H1 (cell line): Measurements from ENCODE around the gene ATOH8. TPM values are rescaled to one million over a fixed set of nuclear protein-coding genes. Genes with fewer than 3 reads are reported as not detected.

Experiments
- CTCF ChIA-PET: fragments of 300-600 bp; sonication (Branson Sonifier 250); formaldehyde crosslinking; loops from one replicate; lab custom pipeline; 2021; ENCODE audit not compliant: partially characterized antibody; lab: Charles Lee
- POLR2A ChIA-PET: fragments of 300-600 bp; sonication (Branson Sonifier 250); formaldehyde crosslinking; loops from one replicate; lab custom pipeline; 2021; ENCODE audit warnings: inconsistent platforms; ENCODE audit not compliant: partially characterized antibody; lab: Charles Lee
- DNase-seq, 2 experiments: peaks; one replicate each; pipeline versions ENCODE4 v3.0.0 to v3.0.0-alpha.2; 2010 to 2022; ENCODE audit warnings: low spot score in 2 of 2, low read depth in 1 of 2, mixed read lengths in 1 of 2
- FAIRE-seq: peaks from 2 replicates; lab custom pipeline; 2011; peaks lifted over from hg19 to GRCh38; lab: Jason Lieb, UNC
- H2AFZ ChIP-seq: 2 replicates; pipeline ENCODE4 v1.8.1; 2012; ENCODE audit warnings: low read length, inconsistent platforms
- H2AK5ac ChIP-seq: 2 replicates; pipeline ENCODE4 v1.6.1; 2013; ENCODE audit warnings: low read depth, low read length
- H2BK120ac ChIP-seq: replicated peaks from 2 replicates; pipeline ENCODE3; 2013; ENCODE audit warnings: low read depth, low read length, inconsistent platforms
- H2BK12ac ChIP-seq: 2 replicates; pipeline ENCODE4 v1.6.1; 2013; ENCODE audit warnings: low read depth, low read length
- H2BK15ac ChIP-seq: 2 replicates; pipeline ENCODE4 v1.6.1; 2013; ENCODE audit warnings: low read length
- H2BK20ac ChIP-seq: 2 replicates; pipeline ENCODE4 v1.6.1; 2013; ENCODE audit warnings: low read length
- H2BK5ac ChIP-seq: 2 replicates; pipeline ENCODE4 v1.6.1; 2013; ENCODE audit warnings: low read depth, low read length
- H3K14ac ChIP-seq: 2 replicates; pipeline ENCODE4 v1.6.1; 2013; ENCODE audit warnings: inconsistent platforms; ENCODE audit not compliant: insufficient read length
- H3K18ac ChIP-seq: 2 replicates; pipeline ENCODE4 v1.6.1; 2013; ENCODE audit warnings: low read length; ENCODE audit errors: extremely low read depth
- H3K23ac ChIP-seq: 2 replicates; pipeline ENCODE4 v1.6.1; 2013; ENCODE audit warnings: inconsistent platforms; ENCODE audit not compliant: insufficient read length
- H3K23me2 ChIP-seq: 2 replicates; pipeline ENCODE4 v1.6.1; 2013; ENCODE audit warnings: low read depth, low read length
- H3K27ac ChIP-seq: 2 replicates; pipeline ENCODE4 v1.6.1; 2011; ENCODE audit warnings: low read depth, low read length, inconsistent platforms
- H3K27me3 ChIP-seq, 4 experiments: replicated peaks in 1 of 4; 1 replicate in 1 of 4; 2 replicates in 3 of 4; pipeline versions ENCODE4 v1.6.1 to v1.8.1; 2011 to 2013; ENCODE audit warnings: low read length in 3 of 4, mild to moderate bottlenecking in 3 of 4, inconsistent platforms in 2 of 4, mixed read lengths in 2 of 4, moderate library complexity in 1 of 4; ENCODE audit not compliant: control insufficient read depth in 3 of 4, insufficient read depth in 3 of 4; ENCODE audit errors: extremely low read depth in 1 of 4
- H3K36me3 ChIP-seq, 4 experiments: 2 replicates each; pipeline versions ENCODE4 v1.6.1 to v1.8.1; 2011 to 2013; ENCODE audit warnings: mild to moderate bottlenecking in 4 of 4, low read length in 3 of 4, moderate library complexity in 2 of 4, control low read depth in 1 of 4, inconsistent platforms in 1 of 4; ENCODE audit not compliant: insufficient read depth in 4 of 4, control insufficient read depth in 2 of 4
- H3K4ac ChIP-seq: replicated peaks from 2 replicates; pipeline ENCODE3; 2013; ENCODE audit warnings: low read length, low read depth, mixed read lengths, inconsistent platforms; ENCODE audit not compliant: insufficient read length
- H3K4me1 ChIP-seq, 4 experiments: replicated peaks in 1 of 4; 1 replicate in 1 of 4; 2 replicates in 3 of 4; pipeline versions ENCODE4 v1.6.1 to v1.8.1; 2011 to 2013; ENCODE audit warnings: low read length in 3 of 4, inconsistent platforms in 2 of 4, mixed read lengths in 1 of 4; ENCODE audit not compliant: insufficient read depth in 4 of 4, control insufficient read depth in 3 of 4
- H3K4me2 ChIP-seq, 2 experiments: 2 replicates each; pipeline versions ENCODE4 v1.6.1 to v1.8.1; 2011 to 2013; ENCODE audit warnings: low read depth in 2 of 2, low read length in 2 of 2, control low read depth in 1 of 2, inconsistent platforms in 1 of 2, mild to moderate bottlenecking in 1 of 2; ENCODE audit not compliant: insufficient read depth in 1 of 2
- H3K4me3 ChIP-seq, 4 experiments: fragments of 200-600, 300-600 bp in 1 of 4; sonication (generic), shearing (Covaris generic), sonication (Bioruptor Twin) in 1 of 4; 2 replicates each; pipeline versions ENCODE4 v1.5.1 to v1.8.1; 2011 to 2016; ENCODE audit warnings: low read length in 4 of 4, low read depth in 3 of 4, control low read depth in 2 of 4, inconsistent platforms in 2 of 4, mild to moderate bottlenecking in 2 of 4, mixed read lengths in 1 of 4, moderate library complexity in 1 of 4; ENCODE audit not compliant: insufficient read depth in 2 of 4; ENCODE audit errors: extremely low read depth in 1 of 4
- H3K56ac ChIP-seq: replicated peaks from 2 replicates; pipeline ENCODE3; 2013; ENCODE audit warnings: low read depth, mild to moderate bottlenecking, mixed read lengths, low read length, inconsistent platforms; ENCODE audit not compliant: insufficient read length
- H3K79me1 ChIP-seq: 2 replicates; pipeline ENCODE4 v1.6.1; 2013; ENCODE audit warnings: low read depth, low read length, control low read depth
- H3K79me2 ChIP-seq, 2 experiments: 2 replicates each; pipeline versions ENCODE4 v1.6.1 to v1.8.1; 2012 to 2013; ENCODE audit warnings: low read length in 2 of 2, mild to moderate bottlenecking in 2 of 2, inconsistent platforms in 1 of 2; ENCODE audit not compliant: insufficient read depth in 2 of 2, control insufficient read depth in 1 of 2
- H3K9ac ChIP-seq, 4 experiments: replicated peaks in 1 of 4; 1 replicate in 1 of 4; 2 replicates in 3 of 4; pipeline versions ENCODE4 v1.6.1 to v1.8.1; 2011 to 2013; ENCODE audit warnings: low read depth in 3 of 4, low read length in 3 of 4, control low read depth in 2 of 4, mild to moderate bottlenecking in 2 of 4, moderate library complexity in 2 of 4, inconsistent platforms in 1 of 4; ENCODE audit errors: extremely low read depth in 1 of 4
- H3K9me3 ChIP-seq, 2 experiments: 2 replicates each; pipeline versions ENCODE4 v1.6.1 to v1.8.1; 2012 to 2013; ENCODE audit warnings: mild to moderate bottlenecking in 2 of 2, moderate library complexity in 2 of 2, control low read depth in 1 of 2, inconsistent platforms in 1 of 2, low read depth in 1 of 2, low read length in 1 of 2, mixed read lengths in 1 of 2; ENCODE audit not compliant: insufficient read depth in 2 of 2
- H4K20me1 ChIP-seq, 2 experiments: replicated peaks in 1 of 2; 2 replicates each; pipeline versions ENCODE3 to v1.8.1; 2011 to 2013; ENCODE audit warnings: inconsistent platforms in 2 of 2, low read length in 2 of 2, mild to moderate bottlenecking in 1 of 2; ENCODE audit not compliant: insufficient read depth in 2 of 2, control insufficient read depth in 1 of 2
- H4K5ac ChIP-seq: 2 replicates; pipeline ENCODE4 v1.6.1; 2013; ENCODE audit warnings: low read length, low read depth, mixed read lengths, inconsistent platforms; ENCODE audit not compliant: insufficient read length
- H4K8ac ChIP-seq: 2 replicates; pipeline ENCODE4 v1.8.0; 2013; ENCODE audit warnings: mild to moderate bottlenecking, moderate library complexity, low read length, inconsistent platforms; ENCODE audit not compliant: insufficient read depth; ENCODE audit errors: extremely low read depth
- H4K91ac ChIP-seq: replicated peaks from 2 replicates; pipeline ENCODE3; 2013; ENCODE audit warnings: low read length, mixed read lengths, inconsistent platforms; ENCODE audit not compliant: insufficient read length
- ASH2L ChIP-seq: fragments of 200-600, 300-600 bp; sonication (generic); IDR thresholded peaks from one replicate; pipeline ENCODE4 v1.7.1; 2017; ENCODE audit warnings: low read length
- CBX8 ChIP-seq: fragments of 300-800, 300-1000 bp; sonication (generic); IDR thresholded peaks from 2 replicates; pipeline ENCODE4 v1.7.1; 2016; ENCODE audit warnings: low read depth, low read length, borderline replicate concordance
- CTCF ChIP-seq, 3 experiments: IDR thresholded peaks; 1 replicate in 2 of 3; 2 replicates in 1 of 3; pipeline versions ENCODE4 v1.5.1 to v1.6.1; 2011; ENCODE audit warnings: low read length in 3 of 3, mild to moderate bottlenecking in 3 of 3, inconsistent platforms in 2 of 3, low read depth in 1 of 3, moderate library complexity in 1 of 3; ENCODE audit not compliant: insufficient read depth in 1 of 3; ENCODE audit errors: control extremely low read depth in 1 of 3
- EZH2 ChIP-seq: fragments of 200-600 bp; sonication (generic); IDR thresholded peaks from 2 replicates; pipeline ENCODE4 v1.7.1; 2012; ENCODE audit warnings: low read depth, mild to moderate bottlenecking, moderate library complexity, low read length, inconsistent platforms; ENCODE audit not compliant: severe bottlenecking
- KDM1A ChIP-seq: fragments of 200-600, 300-600 bp; sonication (generic); IDR thresholded peaks from 2 replicates; pipeline ENCODE4 v1.7.1; 2016; ENCODE audit warnings: mild to moderate bottlenecking, low read length, borderline replicate concordance
- MAFK ChIP-seq: IDR thresholded peaks from 2 replicates; pipeline ENCODE4 v1.6.1; 2012; ENCODE audit warnings: low read depth, mild to moderate bottlenecking, improper control_type of control experiment, low read length
- RBBP5 ChIP-seq: IDR thresholded peaks from 2 replicates; pipeline ENCODE4 v1.7.1; 2012; ENCODE audit warnings: low read depth, mild to moderate bottlenecking, inconsistent platforms, low read length, moderate library complexity, borderline replicate concordance
- SIX5 ChIP-seq: IDR thresholded peaks from 2 replicates; pipeline ENCODE4 v1.6.1; 2011; ENCODE audit warnings: mild to moderate bottlenecking, low read depth, low read length
- TEAD4 ChIP-seq: IDR thresholded peaks from 2 replicates; pipeline ENCODE4 v1.6.1; 2012; ENCODE audit warnings: low read depth, low read length, inconsistent platforms, mixed read lengths
- WGBS, 2 experiments: shearing (Covaris generic) in 1 of 2; methylation state at CpG; one replicate each; pipeline versions ENCODE4 v1.1.6 to v1.1.7; 2013 to 2015; ENCODE audit warnings: low lambda C conversion rate in 2 of 2, mixed read lengths in 2 of 2, inconsistent platforms in 1 of 2, low coverage in 1 of 2, missing lambda C conversion rate in 1 of 2; ENCODE audit not compliant: insufficient replicate concordance in 2 of 2, insufficient coverage in 1 of 2, insufficient read length in 1 of 2; ENCODE audit errors: extremely low coverage in 1 of 2, missing lambda C conversion rate in 1 of 2; 5-methylcytosine and 5-hydroxymethylcytosine counted together
- polyA plus RNA-seq, 7 experiments: library from polyadenylated mRNA; depleted of rRNA in 3 of 7; stranded (reverse) in 5 of 7; unstranded in 2 of 7; fragments of >200 nt in 5 of 7; fragments of 200-250 nt in 2 of 7; gene quantifications; 1 replicate in 5 of 7; 2 replicates in 1 of 7; 4 replicates in 1 of 7; pipeline versions ENCODE4 v1.2.1 to v1.2.3, GENCODE V29; 2011 to 2013; ENCODE audit warnings: missing spikeins in 2 of 7, mixed read lengths in 2 of 7
- total RNA-seq: library from RNA; stranded (reverse); fragmentation: NEBNext Ultra II Directional; extraction: Animal tissue kit (Norgen Biotek cat#: 25700); gene quantifications from 2 replicates; pipeline ENCODE4 v1.2.1, GENCODE V29; 2021

Gene ATOH8
- total and polyA plus RNA-seq, 2 of the 8 experiments (the other 6 are each of a cell fraction or from before 2014, with no cell fraction given): 0.50 to 0.53 TPM

GRCh38 chr2:85765081-85765731, 11.4 kb downstream of the ATOH8 start:
- CTCF ChIA-PET: interaction anchor here (0.9 to 47.8 kb wide), 6 partner anchors 9 to 56 kb away, joined by 3 to 986 read pairs (median 3); partner anchors contain the start of gene ATOH8
- FAIRE-seq: no peak
- TF ChIP-seq CBX8 (no peak), CTCF (IDR thresholded peaks at IDR 0.05; ENCODE audit: control extremely low read depth in 1 of 3, insufficient read depth in 1 of 3, low read depth in 1 of 3, low read length in 3 of 3) (no peak), RBBP5 (no peak; the same call in 1 of the 2 replicates), MAFK (no peak), ASH2L (peak; percentile 78), TEAD4 (peak; percentile 50; the same call in 1 of the 2 replicates), EZH2 (peak; percentile 20), KDM1A (no peak; the same call in 1 of the 2 replicates), SIX5 (no peak)

More at GRCh38 chr2:85765081-85765731, 11.4 kb downstream of the ATOH8 start:
- Histone ChIP-seq H4K91ac (peak overlapping the region; percentile 2), H2BK15ac (peak overlapping the region; percentile 94), H3K4me1 (peaks cover 5 to 41% (median 30%) of the 10 kb centered on the region in 4 experiments), H2BK120ac (no peak overlapping the region), H3K9me3 (no peaks in the 10 kb centered on the region), H2AFZ (no peak overlapping the region), H3K79me1 (no peaks in the 10 kb centered on the region), H3K14ac (no peak overlapping the region), H3K27ac (no peak overlapping the region), H3K79me2 (no peaks in the 10 kb centered on the region), H3K4me2 (peak overlapping the region; percentile 64 to 79), H4K8ac (peak overlapping the region; percentile 66; the same call in 1 of the 2 replicates), H3K9ac (no peak overlapping the region), H3K23me2 (peaks cover 8% of the 10 kb centered on the region; the same call in 1 of the 2 replicates), H2BK20ac (no peak overlapping the region), H3K23ac (no peak overlapping the region), H3K36me3 (no peaks in the 10 kb centered on the region), H3K4me3 (peak overlapping the region; percentile 16 to 55 (median 38); a peak in 6 of 8 replicates), H3K4ac (no peak overlapping the region), H3K18ac (peak overlapping the region; percentile 85), H2BK5ac (peak overlapping the region; percentile 85; the same call in 1 of the 2 replicates), H4K20me1 (no peaks in the 10 kb centered on the region), H3K27me3 (peaks cover 0 to 29% (median 22%) of the 10 kb centered on the region in 4 experiments; a peak in 6 of 7 replicates), H3K56ac (no peak overlapping the region), H2AK5ac (no peak overlapping the region), H4K5ac (no peak overlapping the region), H2BK12ac (peak overlapping the region; percentile 88; the same call in 1 of the 2 replicates)
- peak in 1 of 2 experiments; percentile 69 for DNase-seq
- WGBS, 2 experiments: 8% methylated on average over 22 of the region's 26 CpGs; no CpG with 5 or more reads in 1 of the 2 experiments
- POLR2A ChIA-PET: interaction anchor here (1.0 to 4.4 kb wide), 5 partner anchors 11 to 67 kb away, joined by 3 to 17 read pairs (median 4); partner anchors contain the start of gene ATOH8
